ENCODE data around the gene TAS1R2.

GRCh38 chr1:18823438-18823837, 36.0 kb downstream of the TAS1R2 start:
- no peak for TF ChIP-seq CTCF (IDR thresholded peaks at IDR 0.05)
- no peak for TF ChIP-seq POLR2A (IDR thresholded peaks at IDR 0.05)
- no peak for TF ChIP-seq EP300 (IDR thresholded peaks at IDR 0.05)
